H4 (cell line): ENCODE measurements around the gene TASOR2. TPM values are rescaled to one million over a fixed set of nuclear protein-coding genes. Genes with fewer than 3 reads are reported as not detected.

Experiments
- total RNA-seq: library from RNA; depleted of rRNA; stranded (reverse); fragments of >200 nt; shearing (Covaris generic); gene quantifications from 2 replicates; pipeline ENCODE4 v1.2.3, GENCODE V29; 2014; rRNA removed

The TASOR2 gene
- total RNA-seq, 1 experiment from 2014 or later, result 42.4 TPM

Other genes with a start within 250 kb of the TASOR2 start
- not detected in 2 replicates for gene CALML5, start 185.3 kb upstream of the TASOR2 start, total RNA-seq
- gene CALML3, start 159.9 kb upstream of the TASOR2 start, total RNA-seq, result not detected in 2 replicates
- gene ASB13, start 18.2 kb upstream of the TASOR2 start, total RNA-seq, result 9.1 and 11.3 TPM in 2 replicates
- gene GDI2, start 128.6 kb downstream of the TASOR2 start, total RNA-seq, result 241 and 283 TPM in 2 replicates
- 3.0 and 3.2 TPM in 2 replicates for gene ANKRD16, start 205.1 kb downstream of the TASOR2 start, total RNA-seq
- 35.9 and 41.1 TPM in 2 replicates for gene FBH1, start 205.4 kb downstream of the TASOR2 start, total RNA-seq